DND-41 (cell line): Measurements from ENCODE around the gene SNURF.

Experiments used
- ATAC-seq: fragments of 200-7000 bp; cut with Tn5 transposase; 3 replicates; pipeline ENCODE4 v1.9.1; 2021; ENCODE audit warnings: low read depth; ENCODE audit not compliant: insufficient read depth
- DNase-seq: peaks from one replicate; pipeline ENCODE4 v3.0.0-alpha.2; 2020
- H2AFZ ChIP-seq: 2 replicates; pipeline ENCODE4 v1.6.0; 2012; ENCODE audit warnings: low read depth, low read length
- H3K27ac ChIP-seq: 2 replicates; pipeline ENCODE4 v1.5.1; 2012; ENCODE audit warnings: low read length, inconsistent platforms
- H3K27me3 ChIP-seq: fragments of 200-600 bp; sonication (generic); 2 replicates; pipeline ENCODE4 v1.6.0; 2012; ENCODE audit warnings: low read length, mild to moderate bottlenecking, inconsistent platforms; ENCODE audit not compliant: insufficient read depth, poor library complexity
- H3K36me3 ChIP-seq: 2 replicates; pipeline ENCODE4 v1.5.1; 2012; ENCODE audit warnings: low read length, inconsistent platforms; ENCODE audit not compliant: insufficient read depth
- H3K4me1 ChIP-seq: 2 replicates; pipeline ENCODE4 v1.5.1; 2012; ENCODE audit warnings: mild to moderate bottlenecking, low read length; ENCODE audit not compliant: insufficient read depth
- H3K4me2 ChIP-seq: 2 replicates; pipeline ENCODE4 v1.6.0; 2012; ENCODE audit warnings: mild to moderate bottlenecking, moderate library complexity, low read length, inconsistent platforms; ENCODE audit not compliant: insufficient read depth
- H3K4me3 ChIP-seq, 2 experiments: fragments of 200-600 bp in 1 of 2; shearing (Covaris generic) in 1 of 2; 2 replicates each; pipeline ENCODE4 v1.5.1; 2012 to 2016; ENCODE audit warnings: inconsistent platforms in 2 of 2, low read length in 2 of 2, mild to moderate bottlenecking in 2 of 2, low read depth in 1 of 2, moderate library complexity in 1 of 2
- H3K79me2 ChIP-seq: 2 replicates; pipeline ENCODE4 v1.6.0; 2012; ENCODE audit warnings: low read length, inconsistent platforms; ENCODE audit not compliant: insufficient read depth
- H3K9ac ChIP-seq: 2 replicates; pipeline ENCODE4 v1.6.0; 2012; ENCODE audit warnings: low read depth, mild to moderate bottlenecking, inconsistent platforms, low read length, moderate library complexity
- H3K9me3 ChIP-seq: 2 replicates; pipeline ENCODE4 v1.5.1; 2012; ENCODE audit warnings: low read length, moderate library complexity, mild to moderate bottlenecking, inconsistent platforms; ENCODE audit not compliant: insufficient read depth, severe bottlenecking
- H4K20me1 ChIP-seq: 2 replicates; pipeline ENCODE4 v1.6.0; 2012; ENCODE audit warnings: low read length; ENCODE audit not compliant: insufficient read depth
- EZH2 ChIP-seq: IDR thresholded peaks from 3 replicates; pipeline ENCODE4 v1.6.1; 2012; ENCODE audit warnings: borderline replicate concordance, low read depth, mild to moderate bottlenecking, moderate library complexity, low read length, inconsistent platforms; ENCODE audit not compliant: severe bottlenecking
- TF ChIP-seq, protein P1 (sequence below): IDR thresholded peaks from 2 replicates; pipeline ENCODE4 v1.5.1; 2012; ENCODE audit warnings: borderline replicate concordance, low read length, moderate library complexity, mild to moderate bottlenecking; ENCODE audit not compliant: poor library complexity, severe bottlenecking; ENCODE audit errors: extremely low read depth

Gene SNURF

GRCh38 chr15:24962880-24963279 lies 8.1 kb downstream of the SNURF start:
- H3K27ac ChIP-seq = no peak overlapping the region
- TF ChIP-seq EZH2 = no peak
- TF ChIP-seq, protein P1, sequence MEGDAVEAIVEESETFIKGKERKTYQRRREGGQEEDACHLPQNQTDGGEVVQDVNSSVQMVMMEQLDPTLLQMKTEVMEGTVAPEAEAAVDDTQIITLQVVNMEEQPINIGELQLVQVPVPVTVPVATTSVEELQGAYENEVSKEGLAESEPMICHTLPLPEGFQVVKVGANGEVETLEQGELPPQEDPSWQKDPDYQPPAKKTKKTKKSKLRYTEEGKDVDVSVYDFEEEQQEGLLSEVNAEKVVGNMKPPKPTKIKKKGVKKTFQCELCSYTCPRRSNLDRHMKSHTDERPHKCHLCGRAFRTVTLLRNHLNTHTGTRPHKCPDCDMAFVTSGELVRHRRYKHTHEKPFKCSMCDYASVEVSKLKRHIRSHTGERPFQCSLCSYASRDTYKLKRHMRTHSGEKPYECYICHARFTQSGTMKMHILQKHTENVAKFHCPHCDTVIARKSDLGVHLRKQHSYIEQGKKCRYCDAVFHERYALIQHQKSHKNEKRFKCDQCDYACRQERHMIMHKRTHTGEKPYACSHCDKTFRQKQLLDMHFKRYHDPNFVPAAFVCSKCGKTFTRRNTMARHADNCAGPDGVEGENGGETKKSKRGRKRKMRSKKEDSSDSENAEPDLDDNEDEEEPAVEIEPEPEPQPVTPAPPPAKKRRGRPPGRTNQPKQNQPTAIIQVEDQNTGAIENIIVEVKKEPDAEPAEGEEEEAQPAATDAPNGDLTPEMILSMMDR = no peak
- no peak overlapping the region for H3K4me2 ChIP-seq
- no peaks in the 10 kb centered on the region for H3K27me3 ChIP-seq
- DNase-seq (no peak), ATAC-seq (no peak)
- peaks cover 49% of the 10 kb centered on the region for H3K36me3 ChIP-seq
- H3K4me1 ChIP-seq = peaks cover 13% of the 10 kb centered on the region
- H4K20me1 ChIP-seq = no peaks in the 10 kb centered on the region; the same call in 1 of the 2 replicates
- H3K4me3 ChIP-seq = no peak overlapping the region
- H3K79me2 ChIP-seq = peaks cover 74% of the 10 kb centered on the region
- H2AFZ ChIP-seq = no peak overlapping the region
- no peaks in the 10 kb centered on the region for H3K9me3 ChIP-seq
- H3K9ac ChIP-seq = no peak overlapping the region

DNA sequence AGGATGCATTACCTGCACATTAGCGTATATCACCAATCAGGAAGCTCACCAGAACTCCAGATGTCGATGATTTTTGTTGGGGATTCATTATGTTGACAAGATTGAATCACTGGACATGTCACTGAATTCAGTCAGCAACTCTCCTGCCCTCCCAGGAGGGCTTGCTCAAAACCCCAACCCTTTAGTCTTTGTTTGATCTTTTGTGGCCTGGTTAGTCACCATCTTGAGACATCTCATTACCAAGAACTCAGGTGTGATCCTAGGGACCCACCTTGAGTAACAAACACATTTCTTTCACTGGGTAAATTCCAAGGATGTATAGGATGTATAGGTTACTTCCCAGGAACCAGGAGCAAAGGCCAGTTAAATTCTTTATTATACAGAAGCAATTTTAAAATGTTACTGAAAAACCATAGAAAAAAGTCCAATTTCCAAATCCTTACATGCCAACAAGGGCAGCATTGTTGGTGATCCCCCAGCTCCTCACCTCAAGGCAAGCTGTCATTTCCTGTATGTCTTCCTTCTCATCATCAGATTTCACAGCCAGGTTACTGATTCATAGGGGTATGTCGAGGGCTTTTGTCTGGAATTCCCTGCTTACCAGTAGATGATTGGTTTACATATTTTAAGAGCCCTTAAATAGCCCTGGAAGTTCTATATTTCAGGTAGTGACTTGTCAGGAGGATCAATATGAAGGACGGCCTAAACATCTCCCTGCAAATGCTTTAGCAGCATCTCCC lies 11.7 kb downstream of the SNURF start:
- no peaks in the 10 kb centered on the region for H3K9me3 ChIP-seq
- H3K36me3 ChIP-seq = peaks cover 62% of the 10 kb centered on the region

GRCh38 chr15:24971052-24971451 lies 16.3 kb downstream of the SNURF start:
- Histone ChIP-seq H3K4me2 (no peak overlapping the region), H3K36me3 (peaks cover 63% of the 10 kb centered on the region), H3K9ac (no peak overlapping the region), H2AFZ (no peak overlapping the region), H3K27ac (no peak overlapping the region), H3K79me2 (peaks cover 3% of the 10 kb centered on the region; the same call in 1 of the 2 replicates), H3K9me3 (no peaks in the 10 kb centered on the region), H3K4me1 (no peaks in the 10 kb centered on the region), H3K4me3 (no peak overlapping the region), H3K27me3 (no peaks in the 10 kb centered on the region), H4K20me1 (no peaks in the 10 kb centered on the region)
- no peak for DNase-seq
- TF ChIP-seq, protein P1 = no peak
- TF ChIP-seq EZH2 = no peak
- no peak for ATAC-seq

More for the DNA sequence above, 11.7 kb downstream of the SNURF start:
- H3K27me3 ChIP-seq = no peaks in the 10 kb centered on the region
- H3K4me2 ChIP-seq = no peak overlapping the region
- H3K4me3 ChIP-seq = no peak overlapping the region
- TF ChIP-seq, protein P1 = no peak
- no peak for TF ChIP-seq EZH2
- H3K79me2 ChIP-seq = peaks cover 37% of the 10 kb centered on the region
- H3K9ac ChIP-seq = no peak overlapping the region
- no peaks in the 10 kb centered on the region for H4K20me1 ChIP-seq
- ATAC-seq (no peak), DNase-seq (no peak)
- H2AFZ ChIP-seq = no peak overlapping the region
- no peaks in the 10 kb centered on the region for H3K4me1 ChIP-seq
- no peak overlapping the region for H3K27ac ChIP-seq
